Adrenal gland (tissue), 12 donors: ENCODE measurements around the gene CRELD2. TPM values are rescaled to one million over a fixed set of nuclear protein-coding genes. Genes with fewer than 3 reads are reported as not detected.

Experiments used
- DNase-seq, 7 donors: peaks; one replicate each; pipeline ENCODE4 v3.0.0-alpha.2; 2019 to 2020
- H3K27ac ChIP-seq, 5 donors: fragments of 200-600 bp; sonication (generic) in 4 of 5; 1 replicate in 3 of 5; 2 replicates in 2 of 5; pipeline versions ENCODE4 v1.5.1 to v1.8.0; 2016 to 2020; ENCODE audit warnings: mild to moderate bottlenecking in 1 of 5
- H3K27me3 ChIP-seq: fragments of 200-600 bp; 2 replicates; pipeline ENCODE4 v1.8.0; 2021
- H3K36me3 ChIP-seq, 2 donors: fragments of 200-600 bp; replicated peaks in 1 of 2; 1 replicate in 1 of 2; 2 replicates in 1 of 2; pipeline versions ENCODE4 v1.5.1 to v1.8.0; 2018 to 2022
- H3K4me1 ChIP-seq, 2 donors: fragments of 200-600 bp; replicated peaks in 1 of 2; 1 replicate in 1 of 2; 2 replicates in 1 of 2; pipeline versions ENCODE4 v1.5.1 to v1.8.0; 2018 to 2021
- H3K4me3 ChIP-seq, 4 donors: fragments of 200-600 bp; sonication (generic) in 3 of 4; one replicate each; pipeline ENCODE4 v1.5.1; 2016 to 2018
- H3K9me3 ChIP-seq, 3 donors: fragments of 200-600 bp; sonication (generic) in 1 of 3; replicated peaks in 1 of 3; 1 replicate in 2 of 3; 2 replicates in 1 of 3; pipeline versions ENCODE4 v1.5.1 to v1.8.0; 2016 to 2021
- POLR2A ChIP-seq, 2 donors: fragments of 450-650 bp; IDR thresholded peaks; one replicate each; pipeline ENCODE4 v1.6.1; 2017; ENCODE audit warnings: antibody characterized with exemption in 2 of 2, mild to moderate bottlenecking in 2 of 2, moderate library complexity in 1 of 2
- WGBS, 4 donors: extraction: QIAGEN DNeasy Blood & Tissue Kit in 2 of 4; methylation state at CpG; one replicate each; pipeline versions ENCODE4 v1.1.5 to v1.1.7; 2013 to 2017; 5-methylcytosine and 5-hydroxymethylcytosine counted together
- intact Hi-C, 2 donors: fragments of 100-400 bp; cut with DNase I; formaldehyde crosslinking; loops; one replicate each; pipeline versions ENCODE4 v1.14.1 to v1.15.0; 2022 to 2023
- polyA plus RNA-seq, 3 donors: library from polyadenylated mRNA; stranded (reverse); fragments of 200-250 nt in 2 of 3; fragments of 350-450 nt in 1 of 3; fragmentation: Illumina TruSeq in 1 of 3; extraction: RNeasy Lipid Tissue Mini Kit (QIAGEN cat#74804) in 1 of 3; gene quantifications; one replicate each; pipeline ENCODE4 v1.2.3, GENCODE V29; 2013 to 2014
- total RNA-seq, 9 donors: library from RNA; depleted of rRNA in 4 of 9; stranded (reverse); fragments of >200 nt in 4 of 9; fragments of 120-200 nt in 1 of 9; fragmentation: NEBNext Ultra II Directional in 1 of 9; extraction: Animal tissue kit (Norgen Biotek cat#: 25700) in 1 of 9; gene quantifications; one replicate each; pipeline versions ENCODE4 v1.1.0 to v1.2.4, GENCODE V29; 2013 to 2023
- TF ChIP-seq, protein P1 (sequence below), 6 experiments: fragments of 450-650 bp in 4 of 6; fragments of 200-600 bp in 2 of 6; sonication (generic) in 1 of 6; IDR thresholded peaks; 1 replicate in 5 of 6; 2 replicates in 1 of 6; pipeline versions ENCODE4 v1.5.1 to v1.8.0; 2016 to 2021; ENCODE audit warnings: antibody characterized with exemption in 6 of 6, mild to moderate bottlenecking in 2 of 6, moderate library complexity in 1 of 6
- donor health status: healthy with polysubstance abuse.
- donor health status: Bipolar disorder and iron deficiency.
- donor health status: DM: yes; HTN: yes; CAD: no.
- donor health status: DM: no; HTN: no; CAD: no.
- donor health status: DM: no; HTN: no; CAD: no.
- donor health status: DM: yes; HTN: yes; CAD: no.

The CRELD2 gene
- total and polyA plus RNA-seq, 12 donors: 14.5 to 63.4 (median 36.2) TPM

DNA sequence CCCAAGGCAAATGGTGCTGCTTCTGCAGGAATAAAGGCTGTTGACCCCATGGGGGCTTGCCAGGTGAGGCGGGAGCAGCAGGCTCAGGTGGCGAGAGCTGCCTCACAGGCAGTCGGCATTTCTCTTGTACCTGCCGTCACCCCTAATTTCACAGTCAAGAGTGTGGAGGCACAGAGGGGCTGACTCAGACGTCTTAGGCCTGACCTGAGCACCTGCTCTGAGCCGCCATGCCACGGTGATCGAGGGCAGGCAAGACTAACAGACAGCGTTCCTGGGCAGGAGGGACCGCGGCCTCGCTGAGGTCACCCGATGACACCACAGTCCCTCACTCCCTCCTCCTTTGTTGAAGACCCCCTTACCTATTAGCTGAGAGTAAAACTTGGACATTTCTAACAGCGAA is 5.4 kb upstream of the CRELD2 start:
- no peak overlapping the region for H3K4me3 ChIP-seq
- H3K27me3 ChIP-seq: no peaks in the 10 kb centered on the region
- 88 to 96% (median 95%) methylated on average over 14 of the region's 14 CpGs for WGBS, 4 donors
- H3K4me1 ChIP-seq: peaks cover 5 to 9% of the 10 kb centered on the region in 2 donors
- DNase-seq: no peak
- TF ChIP-seq, protein P1, sequence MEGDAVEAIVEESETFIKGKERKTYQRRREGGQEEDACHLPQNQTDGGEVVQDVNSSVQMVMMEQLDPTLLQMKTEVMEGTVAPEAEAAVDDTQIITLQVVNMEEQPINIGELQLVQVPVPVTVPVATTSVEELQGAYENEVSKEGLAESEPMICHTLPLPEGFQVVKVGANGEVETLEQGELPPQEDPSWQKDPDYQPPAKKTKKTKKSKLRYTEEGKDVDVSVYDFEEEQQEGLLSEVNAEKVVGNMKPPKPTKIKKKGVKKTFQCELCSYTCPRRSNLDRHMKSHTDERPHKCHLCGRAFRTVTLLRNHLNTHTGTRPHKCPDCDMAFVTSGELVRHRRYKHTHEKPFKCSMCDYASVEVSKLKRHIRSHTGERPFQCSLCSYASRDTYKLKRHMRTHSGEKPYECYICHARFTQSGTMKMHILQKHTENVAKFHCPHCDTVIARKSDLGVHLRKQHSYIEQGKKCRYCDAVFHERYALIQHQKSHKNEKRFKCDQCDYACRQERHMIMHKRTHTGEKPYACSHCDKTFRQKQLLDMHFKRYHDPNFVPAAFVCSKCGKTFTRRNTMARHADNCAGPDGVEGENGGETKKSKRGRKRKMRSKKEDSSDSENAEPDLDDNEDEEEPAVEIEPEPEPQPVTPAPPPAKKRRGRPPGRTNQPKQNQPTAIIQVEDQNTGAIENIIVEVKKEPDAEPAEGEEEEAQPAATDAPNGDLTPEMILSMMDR (IDR thresholded peaks at IDR 0.05): no peak
- TF ChIP-seq POLR2A (IDR thresholded peaks at IDR 0.05): no peak
- intact Hi-C loops: loop anchor here (10.0 kb wide), 2 partner anchors 58 to 128 kb away; partner anchors contain the start of gene ZBED4 (in 2 of the 2)
- no peak overlapping the region for H3K27ac ChIP-seq
- H3K36me3 ChIP-seq: peaks cover 0 to 13% of the 10 kb centered on the region in 2 donors
- no peaks in the 10 kb centered on the region for H3K9me3 ChIP-seq

DNA sequence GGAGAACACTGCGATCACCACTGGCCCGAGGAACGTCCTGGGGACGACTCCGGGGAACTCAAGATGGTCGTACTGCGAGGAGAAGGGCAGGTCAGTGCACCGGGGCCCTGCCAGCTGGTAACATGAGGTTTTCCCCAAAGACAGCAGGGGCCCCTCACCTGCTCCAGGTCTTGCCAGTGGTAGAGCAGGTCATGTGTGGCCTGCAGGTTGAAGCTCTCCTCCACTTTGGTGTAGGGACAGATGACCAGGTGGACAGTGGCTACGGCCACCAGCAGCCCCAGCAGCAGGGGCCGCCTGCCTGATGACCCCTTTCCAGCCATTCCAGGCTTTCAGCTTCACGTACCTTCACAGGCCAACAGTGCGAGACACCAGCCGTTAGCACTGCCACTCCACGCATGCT is 5.0 kb upstream of the CRELD2 start:
- no peaks in the 10 kb centered on the region for H3K9me3 ChIP-seq
- intact Hi-C loops: loop anchor here (10.0 kb wide), 2 partner anchors 59 to 129 kb away; partner anchors contain the start of gene ZBED4 (in 2 of the 2)
- H3K27ac ChIP-seq: no peak overlapping the region
- H3K27me3 ChIP-seq: no peaks in the 10 kb centered on the region
- no peak for TF ChIP-seq POLR2A (IDR thresholded peaks at IDR 0.05)
- TF ChIP-seq, protein P1 (IDR thresholded peaks at IDR 0.05): no peak
- 95 to 96% (median 95%) methylated on average over 6 to 14 of the region's 14 CpGs for WGBS, 4 donors
- DNase-seq: no peak
- peaks cover 5 to 9% of the 10 kb centered on the region in 2 donors for H3K4me1 ChIP-seq
- peaks cover 0 to 13% of the 10 kb centered on the region in 2 donors for H3K36me3 ChIP-seq
- no peak overlapping the region for H3K4me3 ChIP-seq

DNA sequence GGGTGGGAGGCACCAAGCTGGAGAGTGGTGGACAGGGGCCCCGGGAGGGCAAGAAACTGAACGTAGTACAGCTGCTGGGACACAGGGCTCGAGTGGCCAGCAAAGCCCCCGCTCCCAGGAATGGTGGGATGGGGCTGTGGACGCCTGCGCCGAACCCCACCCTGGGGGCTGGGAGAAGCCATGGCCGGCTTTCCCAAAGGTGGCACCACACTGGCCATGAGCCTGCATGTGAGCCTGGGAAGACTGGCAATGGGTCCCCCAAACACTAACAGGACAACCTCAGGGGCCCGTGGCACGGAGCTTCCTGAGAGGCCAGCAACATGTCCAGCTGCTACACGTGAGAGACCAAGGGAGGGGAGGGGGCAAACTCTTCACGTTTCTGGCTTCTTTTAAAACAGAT is 4.2 kb upstream of the CRELD2 start:
- intact Hi-C loops: loop anchor here (10.0 kb wide), 2 partner anchors 59 to 129 kb away; partner anchors contain the start of gene ZBED4 (in 2 of the 2)
- Histone ChIP-seq H3K27ac (no peak overlapping the region), H3K27me3 (no peaks in the 10 kb centered on the region), H3K4me3 (no peak overlapping the region), H3K9me3 (no peaks in the 10 kb centered on the region), H3K4me1 (peaks cover 9 to 15% of the 10 kb centered on the region in 2 donors), H3K36me3 (peaks cover 0 to 10% of the 10 kb centered on the region in 2 donors)
- no peak for TF ChIP-seq POLR2A (IDR thresholded peaks at IDR 0.05)
- TF ChIP-seq, protein P1 (IDR thresholded peaks at IDR 0.05): no peak
- 90 to 93% (median 91%) methylated on average over 7 to 12 of the region's 12 CpGs for WGBS, 4 donors
- no peak for DNase-seq

DNA sequence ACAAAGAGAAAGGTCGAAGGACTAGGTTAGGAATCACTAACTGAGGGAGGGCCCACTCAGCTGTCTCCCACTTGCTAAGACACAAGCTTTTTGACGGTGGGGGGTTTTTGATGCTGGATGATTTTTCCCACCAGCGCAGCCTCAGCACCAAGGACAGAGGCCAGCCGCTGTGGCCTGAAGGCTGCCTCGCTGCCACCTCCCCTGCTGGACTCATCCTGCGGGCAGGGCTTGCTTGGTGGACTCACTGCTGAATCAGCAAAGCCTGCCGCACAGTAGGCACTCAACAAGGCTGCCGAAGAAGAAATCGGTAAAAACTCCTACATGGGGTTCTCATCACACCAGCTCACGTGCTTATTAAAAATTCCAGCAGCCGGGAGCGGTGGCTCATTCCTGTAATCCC is 2.8 kb upstream of the CRELD2 start:
- no peak for DNase-seq
- intact Hi-C loops: loop anchor here (10.0 kb wide), 2 partner anchors 61 to 131 kb away; partner anchors contain the start of gene ZBED4 (in 2 of the 2)
- no peak overlapping the region for H3K27ac ChIP-seq
- H3K36me3 ChIP-seq: peaks cover 0 to 15% of the 10 kb centered on the region in 2 donors
- H3K4me3 ChIP-seq: no peak overlapping the region
- 80 to 97% (median 91%) methylated on average over 10 to 12 of the region's 12 CpGs for WGBS, 4 donors
- H3K9me3 ChIP-seq: no peaks in the 10 kb centered on the region
- H3K27me3 ChIP-seq: no peaks in the 10 kb centered on the region
- H3K4me1 ChIP-seq: peaks cover 9 to 20% of the 10 kb centered on the region in 2 donors
- TF ChIP-seq, protein P1 (IDR thresholded peaks at IDR 0.05): no peak
- no peak for TF ChIP-seq POLR2A (IDR thresholded peaks at IDR 0.05)
